Muscle layer of duodenum (tissue), 2 donors: ENCODE data around the gene AK3.
"Not testable (repeated sequence)": the region's sequence is repeated elsewhere in the genome, so short reads cannot be mapped to it uniquely, and the experiment has no call there.

ENCODE experiments used
- H3K27ac ChIP-seq: one replicate; pipeline ENCODE4 v1.7.0; 2013; ENCODE audit warnings: mild to moderate bottlenecking, low read length
- H3K27me3 ChIP-seq: one replicate; pipeline ENCODE4 v1.7.0; 2013; ENCODE audit warnings: low read depth, mild to moderate bottlenecking, control low read depth, low read length
- H3K36me3 ChIP-seq, 2 donors: one replicate each; pipeline ENCODE4 v1.7.0; 2013; ENCODE audit warnings: low read length in 2 of 2, control low read depth in 1 of 2, mild to moderate bottlenecking in 1 of 2; ENCODE audit not compliant: insufficient read depth in 2 of 2, control insufficient read depth in 1 of 2
- H3K4me1 ChIP-seq, 2 donors: one replicate each; pipeline ENCODE4 v1.7.0; 2013; ENCODE audit warnings: low read length in 2 of 2, mild to moderate bottlenecking in 2 of 2, control low read depth in 1 of 2, moderate library complexity in 1 of 2; ENCODE audit not compliant: insufficient read depth in 2 of 2, control insufficient read depth in 1 of 2
- H3K4me3 ChIP-seq, 2 donors: one replicate each; pipeline ENCODE4 v1.7.0; 2013; ENCODE audit warnings: low read length in 2 of 2, low read depth in 1 of 2, mild to moderate bottlenecking in 1 of 2
- H3K9me3 ChIP-seq, 2 donors: one replicate each; pipeline ENCODE4 v1.7.0; 2013; ENCODE audit warnings: low read length in 2 of 2, control low read depth in 1 of 2, mild to moderate bottlenecking in 1 of 2; ENCODE audit not compliant: control insufficient read depth in 1 of 2
- donor health status: healthy.

AK3 gene

DNA sequence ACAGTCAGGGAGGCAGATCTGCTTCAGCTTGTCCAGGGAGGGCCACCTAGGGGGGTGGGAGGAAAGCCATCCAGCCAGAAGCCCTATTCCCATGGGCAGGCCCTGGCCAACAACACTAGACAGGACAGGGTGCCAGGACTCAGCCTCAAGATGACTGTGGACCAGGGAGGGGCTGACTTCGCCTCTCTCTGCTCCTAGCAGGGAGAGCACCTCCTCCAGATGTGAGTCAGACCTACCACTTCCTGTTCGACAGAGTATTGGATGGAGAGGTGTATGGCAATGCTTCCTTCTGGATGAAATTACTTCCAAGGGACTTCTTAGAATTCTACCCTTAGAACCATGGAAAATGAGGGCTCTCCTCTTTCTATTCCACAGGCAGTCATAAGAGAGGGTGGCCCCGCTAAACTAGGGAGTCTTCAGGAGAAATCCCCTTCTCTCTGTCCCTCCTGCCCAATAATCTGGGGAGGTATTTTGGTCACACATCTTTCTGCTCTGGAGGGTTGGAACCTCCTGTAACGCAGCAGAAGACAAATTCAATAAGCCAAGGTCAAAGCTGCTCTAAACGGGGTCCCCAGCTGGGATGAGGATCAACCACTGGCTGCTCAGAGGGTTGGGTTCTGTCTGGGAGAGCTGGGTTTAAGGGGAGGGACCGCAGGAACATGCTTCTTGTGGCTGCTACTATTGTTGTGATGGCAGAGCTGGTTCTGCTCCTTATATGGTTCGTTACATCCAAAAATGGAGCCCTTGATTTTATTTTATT is 28.5 kb upstream of the AK3 start:
- H3K27ac ChIP-seq, result no peak overlapping the region
- H3K36me3 ChIP-seq, result no peaks in the 10 kb centered on the region
- no peaks in the 10 kb centered on the region for H3K9me3 ChIP-seq
- H3K27me3 ChIP-seq, result no peaks in the 10 kb centered on the region
- H3K4me3 ChIP-seq, result no peak overlapping the region
- H3K4me1 ChIP-seq, result no peaks in the 10 kb centered on the region

DNA sequence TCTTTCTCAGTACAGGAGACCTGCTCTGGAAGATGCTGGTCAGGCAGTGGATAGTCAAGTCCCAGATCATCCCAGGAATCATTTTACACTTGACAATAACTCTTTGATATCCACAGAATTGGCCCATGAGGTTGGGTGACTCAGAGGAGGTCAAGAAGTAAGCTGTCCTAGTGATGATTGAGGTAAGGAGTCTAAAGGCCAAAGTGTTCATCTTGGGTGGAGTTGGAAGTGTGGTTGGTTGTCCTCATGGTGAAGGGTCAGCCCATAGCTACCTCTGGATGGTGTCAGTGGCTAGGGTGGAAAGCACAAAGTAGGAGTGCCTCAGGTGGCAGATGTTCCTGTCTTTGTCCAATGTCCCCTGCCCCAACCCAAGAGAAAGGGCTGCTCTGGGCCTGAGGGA is 27.7 kb upstream of the AK3 start:
- Histone ChIP-seq H3K9me3 (no peaks in the 10 kb centered on the region), H3K27ac (no peak overlapping the region), H3K27me3 (no peaks in the 10 kb centered on the region), H3K36me3 (no peaks in the 10 kb centered on the region), H3K4me3 (no peak overlapping the region), H3K4me1 (no peaks in the 10 kb centered on the region)

DNA sequence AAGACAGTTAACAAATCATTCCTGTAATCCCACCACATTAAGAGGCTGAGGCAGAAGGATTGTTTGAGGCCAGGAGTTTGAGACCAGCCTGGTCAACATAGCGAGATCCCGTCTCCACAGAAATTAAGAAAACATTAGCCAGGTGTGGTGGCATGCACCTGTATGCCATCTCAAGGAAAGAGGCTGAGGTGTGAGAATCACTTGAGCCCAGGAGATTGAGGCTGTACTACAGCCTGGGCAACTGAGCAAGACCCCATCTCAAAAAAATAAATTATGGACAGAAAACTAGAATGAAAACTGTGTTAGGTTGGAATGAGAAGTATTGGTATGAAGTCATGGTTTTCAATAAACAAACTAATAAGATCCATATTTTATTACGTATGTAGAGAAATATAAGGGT is 23.0 kb upstream of the AK3 start:
- H3K27ac ChIP-seq, result no peak overlapping the region
- no peaks in the 10 kb centered on the region for H3K9me3 ChIP-seq
- H3K4me1 ChIP-seq, result peaks cover 0 to 8% of the 10 kb centered on the region in 2 donors
- no peak overlapping the region for H3K4me3 ChIP-seq
- H3K36me3 ChIP-seq, result no peaks in the 10 kb centered on the region
- no peaks in the 10 kb centered on the region for H3K27me3 ChIP-seq

DNA sequence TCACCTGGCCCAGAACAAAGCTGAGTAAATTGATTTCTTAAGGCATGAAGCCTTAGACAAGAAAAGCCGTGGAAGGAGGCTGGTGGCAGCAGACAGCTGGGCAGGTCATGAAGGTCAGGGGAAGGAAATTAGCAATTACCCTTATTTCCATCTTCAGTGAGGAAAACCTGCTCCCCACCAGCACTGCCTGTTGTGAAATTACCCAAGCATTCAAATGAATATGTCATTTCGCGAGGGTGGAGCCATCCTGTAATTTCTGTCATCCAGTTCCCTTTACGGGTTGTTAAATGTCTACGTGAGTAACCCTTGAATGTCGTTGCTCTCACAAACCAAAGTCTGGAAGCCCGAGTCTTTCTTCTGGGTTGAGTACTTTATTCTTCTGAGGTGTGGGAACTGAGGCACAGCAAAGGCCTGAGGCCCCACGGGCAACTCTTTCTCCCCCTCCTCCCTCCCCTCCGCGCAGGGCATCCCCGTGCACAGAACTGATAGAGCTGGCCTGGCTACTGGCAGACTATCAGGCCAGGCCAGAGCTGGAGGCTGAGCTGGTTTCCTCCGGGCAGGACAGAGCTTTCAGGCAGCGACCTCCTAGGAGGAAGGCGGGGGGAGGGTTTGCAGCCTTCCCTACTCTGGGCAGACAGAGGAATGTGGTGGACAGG is 22.0 kb upstream of the AK3 start:
- Histone ChIP-seq H3K27me3 (no peaks in the 10 kb centered on the region), H3K36me3 (no peaks in the 10 kb centered on the region), H3K4me1 (peaks cover 0 to 8% of the 10 kb centered on the region in 2 donors), H3K4me3 (peak overlapping the region; percentile 12 to 57), H3K9me3 (no peaks in the 10 kb centered on the region), H3K27ac (peak overlapping the region; percentile 63)

DNA sequence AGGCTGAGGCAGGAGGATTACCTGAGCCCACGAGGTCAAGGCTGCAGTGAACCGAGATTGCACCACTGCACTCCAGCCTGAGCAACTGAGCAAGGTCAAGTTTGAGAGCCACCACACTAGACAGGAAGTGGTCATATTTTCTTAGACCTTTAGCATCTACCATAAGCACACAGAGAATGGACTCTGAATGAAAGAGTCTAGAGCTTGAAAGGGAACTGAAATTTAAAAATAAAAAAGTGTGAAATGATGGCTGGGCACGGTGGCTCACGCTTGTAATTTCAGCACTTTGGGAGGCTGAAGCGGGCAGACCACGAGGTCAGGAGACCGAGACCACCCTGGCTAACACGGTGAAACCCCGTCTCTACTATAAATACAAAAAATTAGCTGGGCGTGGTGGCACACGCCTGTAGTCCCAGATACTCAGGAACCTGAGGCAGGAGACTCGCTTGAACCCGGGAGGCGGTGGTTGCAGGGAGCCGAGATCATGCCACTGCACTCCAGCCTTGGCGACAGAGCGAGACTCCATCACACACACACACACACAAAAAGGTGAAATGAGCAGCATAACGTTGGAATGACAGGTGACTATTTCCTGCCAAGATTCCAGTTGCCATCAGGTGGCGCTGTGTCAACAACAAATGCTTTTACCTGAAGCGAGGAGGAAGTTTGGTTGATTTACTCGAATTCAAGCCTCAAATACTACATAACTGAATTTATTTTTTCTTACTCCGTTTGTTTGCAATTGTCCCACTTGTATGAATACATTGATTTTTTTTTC is 21.3 kb upstream of the AK3 start:
- Histone ChIP-seq H3K27ac (peak overlapping the region; percentile 63), H3K27me3 (no peaks in the 10 kb centered on the region), H3K36me3 (no peaks in the 10 kb centered on the region), H3K4me1 (peaks cover 0 to 8% of the 10 kb centered on the region in 2 donors), H3K9me3 (no peaks in the 10 kb centered on the region), H3K4me3 (peak overlapping the region; percentile 12 to 57)

DNA sequence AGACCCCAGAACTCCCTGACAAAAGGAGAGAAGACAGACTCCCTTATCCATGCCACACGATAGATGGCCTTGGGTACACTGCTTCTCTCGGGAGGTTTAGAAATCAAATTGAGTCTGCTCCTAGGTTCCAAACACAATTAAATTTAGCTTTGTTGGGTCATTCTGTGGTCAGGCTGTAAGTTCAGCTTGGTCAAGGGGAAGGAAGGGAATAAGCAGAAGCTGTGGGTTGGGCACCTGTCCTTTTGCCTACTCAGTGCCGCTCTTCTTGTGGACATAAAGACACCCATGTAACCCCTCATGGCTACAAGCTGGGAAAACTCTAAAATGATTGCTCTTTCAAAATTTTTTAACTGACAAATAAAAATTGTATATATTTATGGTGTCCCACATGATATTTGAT is 19.1 kb upstream of the AK3 start:
- Histone ChIP-seq H3K4me3 (no peak overlapping the region), H3K27me3 (no peaks in the 10 kb centered on the region), H3K9me3 (no peaks in the 10 kb centered on the region), H3K4me1 (peaks cover 0 to 8% of the 10 kb centered on the region in 2 donors), H3K36me3 (no peaks in the 10 kb centered on the region), H3K27ac (no peak overlapping the region)

DNA sequence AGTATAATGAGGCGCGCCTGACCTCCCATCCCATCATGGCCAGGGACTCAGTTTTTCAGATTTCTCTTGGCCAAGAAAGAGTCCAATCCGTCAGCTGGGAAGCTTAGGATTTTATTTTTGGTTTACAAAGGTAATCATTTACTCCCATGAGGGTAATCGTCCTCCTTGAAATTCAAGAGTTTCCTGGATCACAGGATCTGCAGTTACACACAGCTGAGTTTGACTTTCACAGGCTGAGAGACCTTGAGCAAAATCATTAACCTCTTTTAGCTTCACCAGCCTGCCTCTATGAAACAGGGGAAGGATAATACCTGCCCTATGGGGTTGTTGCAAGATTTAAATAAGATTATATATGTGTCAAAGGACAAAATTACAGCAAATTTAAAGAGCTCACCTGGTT is 15.4 kb upstream of the AK3 start:
- Histone ChIP-seq H3K4me1 (no peaks in the 10 kb centered on the region), H3K4me3 (no peak overlapping the region), H3K27ac (no peak overlapping the region), H3K36me3 (no peaks in the 10 kb centered on the region), H3K27me3 (no peaks in the 10 kb centered on the region), H3K9me3 (no peaks in the 10 kb centered on the region)

DNA sequence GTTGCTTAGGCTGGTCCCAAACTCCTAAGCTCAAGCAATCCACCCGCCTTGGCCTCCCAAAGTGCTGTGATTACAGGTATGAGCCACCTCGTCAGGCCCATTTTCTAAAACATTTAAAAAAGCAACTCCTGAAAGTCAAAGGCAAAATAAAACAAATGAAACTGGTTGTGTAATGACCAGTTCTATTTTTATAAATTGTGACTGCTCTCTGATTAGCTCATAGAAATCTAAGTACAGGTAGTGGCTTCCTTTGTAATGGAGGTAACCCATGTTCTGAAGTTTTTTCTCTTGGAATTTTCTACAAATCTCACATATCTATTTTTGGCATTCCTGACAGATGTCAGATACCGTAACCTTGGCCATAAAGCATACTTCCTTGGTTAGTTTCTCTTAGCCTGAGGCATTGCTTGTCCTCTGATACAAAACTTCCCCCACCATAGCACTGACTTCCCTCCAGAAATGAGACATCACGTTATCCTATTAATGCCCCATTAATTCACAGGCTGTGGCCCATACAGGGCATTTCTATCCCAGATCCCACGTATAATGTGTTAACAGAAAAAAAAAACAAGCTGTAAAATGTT is 14.1 kb upstream of the AK3 start:
- Histone ChIP-seq H3K9me3 (no peaks in the 10 kb centered on the region), H3K27me3 (no peaks in the 10 kb centered on the region), H3K4me1 (no peaks in the 10 kb centered on the region), H3K4me3 (no peak overlapping the region), H3K27ac (no peak overlapping the region), H3K36me3 (no peaks in the 10 kb centered on the region)

DNA sequence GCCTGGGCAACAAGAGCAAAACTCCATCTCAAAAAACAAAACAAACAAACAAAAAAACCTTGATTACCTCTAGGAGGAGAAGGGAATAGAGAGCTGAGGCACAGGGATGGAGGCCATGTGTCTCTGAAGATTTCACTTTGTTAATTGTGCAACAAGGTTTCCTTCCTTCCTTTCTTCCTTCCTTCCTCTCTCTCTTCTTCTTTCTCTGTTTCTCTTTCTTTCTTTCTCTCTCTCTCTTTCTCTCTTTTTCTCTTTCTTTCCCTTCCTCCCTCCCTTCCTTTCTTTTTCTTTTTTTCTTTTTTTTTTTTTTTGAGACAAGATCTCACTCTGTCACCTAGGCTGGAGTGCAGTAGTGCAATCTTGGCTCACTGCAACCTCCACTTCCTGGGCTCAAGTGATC is 13.5 kb upstream of the AK3 start:
- not testable (repeated sequence) for H3K4me3 ChIP-seq, H3K9me3 ChIP-seq, H3K4me1 ChIP-seq, H3K27me3 ChIP-seq, H3K36me3 ChIP-seq, H3K27ac ChIP-seq

DNA sequence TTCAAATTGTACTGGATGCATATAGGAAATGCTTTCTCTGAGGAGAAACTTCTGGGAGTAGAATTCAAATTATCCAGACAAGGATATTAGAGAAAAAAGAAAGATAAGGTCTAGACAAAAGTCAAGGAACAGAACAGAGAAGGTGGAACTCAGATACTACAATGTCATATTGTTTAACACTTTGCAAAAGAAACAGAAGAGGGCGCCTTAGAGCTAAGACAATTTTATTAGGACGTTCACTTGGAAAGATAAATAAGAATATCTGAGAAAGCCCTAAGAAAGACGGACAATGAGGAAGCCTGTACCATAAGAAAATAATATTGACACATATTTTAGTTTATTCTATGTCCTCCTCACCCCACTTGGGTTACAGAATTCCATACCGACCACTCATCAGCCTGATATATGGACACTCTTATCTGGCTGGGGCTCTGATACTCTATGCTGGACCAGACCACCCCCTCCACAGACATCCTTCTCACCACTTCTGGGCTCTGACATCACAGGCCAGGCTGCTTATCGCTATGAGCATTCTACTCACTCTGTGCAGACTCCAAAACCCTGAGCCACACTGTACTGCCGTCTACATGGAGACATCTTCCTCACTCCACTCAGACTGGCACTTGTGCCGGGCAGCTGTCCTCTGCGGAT is 9.1 kb upstream of the AK3 start:
- Histone ChIP-seq H3K4me1 (no peaks in the 10 kb centered on the region), H3K27me3 (no peaks in the 10 kb centered on the region), H3K9me3 (no peaks in the 10 kb centered on the region), H3K36me3 (no peaks in the 10 kb centered on the region), H3K27ac (no peak overlapping the region), H3K4me3 (no peak overlapping the region)

DNA sequence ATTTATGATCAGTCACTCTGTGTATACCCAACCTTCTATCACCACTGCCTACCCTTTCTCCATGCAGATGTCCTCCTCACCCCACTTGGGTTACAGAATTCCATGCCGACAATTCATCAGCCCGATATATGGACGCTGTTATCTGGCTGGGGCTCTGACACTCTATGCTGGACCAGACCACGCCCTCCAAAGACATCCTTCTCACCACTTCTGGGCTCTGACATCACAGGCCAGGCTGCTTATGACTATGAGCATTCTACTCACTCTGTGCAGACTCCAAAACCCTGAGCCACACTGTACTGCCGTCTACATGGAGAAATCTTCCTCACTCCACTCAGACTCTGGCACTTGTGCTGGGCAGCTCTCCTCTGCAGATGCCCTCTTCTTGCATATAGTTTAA is 7.6 kb upstream of the AK3 start:
- H3K4me3 ChIP-seq, result no peak overlapping the region
- H3K27me3 ChIP-seq, result no peaks in the 10 kb centered on the region
- H3K4me1 ChIP-seq, result no peaks in the 10 kb centered on the region
- no peaks in the 10 kb centered on the region for H3K36me3 ChIP-seq
- no peak overlapping the region for H3K27ac ChIP-seq
- no peaks in the 10 kb centered on the region for H3K9me3 ChIP-seq
